HUES48 (cell line): ENCODE data around the gene GPN1.
"Not testable (repeated sequence)": the region's sequence is repeated elsewhere in the genome, so short reads cannot be mapped to it uniquely, and the experiment has no call there.

ENCODE experiments used
- H3K27ac ChIP-seq: one replicate; pipeline ENCODE4 v1.7.0; 2013; ENCODE audit warnings: low read depth, low read length, inconsistent platforms
- H3K27me3 ChIP-seq: 2 replicates; pipeline ENCODE4 v1.6.1; 2013; ENCODE audit warnings: mild to moderate bottlenecking, low read length; ENCODE audit not compliant: control insufficient read depth, insufficient read depth
- H3K36me3 ChIP-seq: 2 replicates; pipeline ENCODE4 v1.6.1; 2013; ENCODE audit warnings: low read length; ENCODE audit not compliant: control insufficient read depth, insufficient read depth
- H3K4me1 ChIP-seq: 2 replicates; pipeline ENCODE4 v1.6.1; 2013; ENCODE audit warnings: mild to moderate bottlenecking, low read length; ENCODE audit not compliant: control insufficient read depth, insufficient read depth
- H3K4me3 ChIP-seq: 2 replicates; pipeline ENCODE4 v1.5.1; 2013; ENCODE audit warnings: mild to moderate bottlenecking, low read depth, low read length
- H3K9ac ChIP-seq: 2 replicates; pipeline ENCODE4 v1.6.1; 2013; ENCODE audit warnings: mild to moderate bottlenecking, low read depth, low read length, moderate library complexity
- H3K9me3 ChIP-seq: 2 replicates; pipeline ENCODE4 v1.6.1; 2013; ENCODE audit warnings: low read length; ENCODE audit not compliant: control insufficient read depth, insufficient read depth

Gene GPN1

GRCh38 chr2:27672723-27673486, 44.1 kb downstream of the GPN1 start:
- no peaks in the 10 kb centered on the region for H3K9me3 ChIP-seq
- H3K36me3 ChIP-seq: peaks cover 75% of the 10 kb centered on the region
- no peaks in the 10 kb centered on the region for H3K4me1 ChIP-seq
- H3K27me3 ChIP-seq: no peaks in the 10 kb centered on the region
- H3K4me3 ChIP-seq: no peak overlapping the region
- H3K9ac ChIP-seq: no peak overlapping the region
- H3K27ac ChIP-seq: no peak overlapping the region

- Histone ChIP-seq H3K9ac (no peak overlapping the region), H3K27ac (no peak overlapping the region), H3K4me3 (no peak overlapping the region), H3K36me3 (peaks cover 61% of the 10 kb centered on the region), H3K4me1 (no peaks in the 10 kb centered on the region), H3K9me3 (no peaks in the 10 kb centered on the region), H3K27me3 (no peaks in the 10 kb centered on the region)
Measured at GRCh38 chr2:27680571-27680970, 51.7 kb downstream of the GPN1 start.

- Histone ChIP-seq H3K27me3 (no peaks in the 10 kb centered on the region), H3K4me3 (no peak overlapping the region), H3K9ac (no peak overlapping the region), H3K4me1 (no peaks in the 10 kb centered on the region), H3K9me3 (no peaks in the 10 kb centered on the region), H3K27ac (peak overlapping the region; percentile 69), H3K36me3 (peaks cover 64% of the 10 kb centered on the region)
Measured at GRCh38 chr2:27681841-27682240, 53.0 kb downstream of the GPN1 start.

- not testable (repeated sequence) for H3K9me3 ChIP-seq, H3K4me3 ChIP-seq, H3K27me3 ChIP-seq, H3K4me1 ChIP-seq, H3K9ac ChIP-seq
- peak overlapping the region; percentile 69 for H3K27ac ChIP-seq
- H3K36me3 ChIP-seq: peaks cover 62% of the 10 kb centered on the region
Measured at GRCh38 chr2:27682334-27682771, 53.5 kb downstream of the GPN1 start.

GRCh38 chr2:27683390-27684071, 54.7 kb downstream of the GPN1 start:
- no peak overlapping the region for H3K9ac ChIP-seq
- H3K36me3 ChIP-seq: peaks cover 60% of the 10 kb centered on the region
- no peaks in the 10 kb centered on the region for H3K27me3 ChIP-seq
- H3K4me3 ChIP-seq: no peak overlapping the region
- peak overlapping the region; percentile 26 for H3K27ac ChIP-seq
- no peaks in the 10 kb centered on the region for H3K4me1 ChIP-seq
- H3K9me3 ChIP-seq: no peaks in the 10 kb centered on the region

GRCh38 chr2:27685006-27685405, 56.2 kb downstream of the GPN1 start:
- not testable (repeated sequence) for H3K4me1 ChIP-seq, H3K9ac ChIP-seq, H3K27me3 ChIP-seq, H3K27ac ChIP-seq, H3K9me3 ChIP-seq, H3K4me3 ChIP-seq
- H3K36me3 ChIP-seq: peaks cover 60% of the 10 kb centered on the region

GRCh38 chr2:27685577-27685976, 56.7 kb downstream of the GPN1 start:
- H3K36me3 ChIP-seq: peaks cover 57% of the 10 kb centered on the region
- H3K9me3 ChIP-seq: no peaks in the 10 kb centered on the region
- no peaks in the 10 kb centered on the region for H3K27me3 ChIP-seq
- H3K4me3 ChIP-seq: no peak overlapping the region
- no peak overlapping the region for H3K9ac ChIP-seq
- no peaks in the 10 kb centered on the region for H3K4me1 ChIP-seq
- no peak overlapping the region for H3K27ac ChIP-seq

- Histone ChIP-seq H3K9me3 (no peaks in the 10 kb centered on the region), H3K4me3 (no peak overlapping the region), H3K27me3 (no peaks in the 10 kb centered on the region), H3K9ac (no peak overlapping the region), H3K4me1 (no peaks in the 10 kb centered on the region), H3K36me3 (peaks cover 50% of the 10 kb centered on the region), H3K27ac (no peak overlapping the region)
Measured at GRCh38 chr2:27687232-27687631, 58.4 kb downstream of the GPN1 start.

- Histone ChIP-seq H3K4me3 (no peak overlapping the region), H3K27ac (no peak overlapping the region), H3K27me3 (no peaks in the 10 kb centered on the region), H3K9ac (no peak overlapping the region), H3K9me3 (no peaks in the 10 kb centered on the region), H3K4me1 (no peaks in the 10 kb centered on the region), H3K36me3 (peaks cover 58% of the 10 kb centered on the region)
Measured at GRCh38 chr2:27689424-27689823, 60.6 kb downstream of the GPN1 start.

- Histone ChIP-seq H3K27ac (no peak overlapping the region), H3K9ac (no peak overlapping the region), H3K27me3 (no peaks in the 10 kb centered on the region), H3K4me1 (no peaks in the 10 kb centered on the region), H3K4me3 (no peak overlapping the region), H3K9me3 (no peaks in the 10 kb centered on the region), H3K36me3 (peaks cover 54% of the 10 kb centered on the region)
Measured at GRCh38 chr2:27690052-27690451, 61.2 kb downstream of the GPN1 start.

GRCh38 chr2:27697660-27698059, 68.8 kb downstream of the GPN1 start:
- Histone ChIP-seq H3K36me3 (peaks cover 21% of the 10 kb centered on the region), H3K9ac (no peak overlapping the region), H3K4me1 (no peaks in the 10 kb centered on the region), H3K27ac (no peak overlapping the region), H3K9me3 (no peaks in the 10 kb centered on the region), H3K27me3 (no peaks in the 10 kb centered on the region), H3K4me3 (no peak overlapping the region)
